Endodermal cell (in vitro differentiated cells): ENCODE measurements around the gene SUCLG2. TPM values are rescaled to one million over a fixed set of nuclear protein-coding genes. Genes with fewer than 3 reads are reported as not detected.

Experiments used
- DNase-seq: peaks from one replicate; pipeline ENCODE4 v3.0.0-alpha.2; 2017
- H3K27ac ChIP-seq: 2 replicates; pipeline ENCODE4 v1.5.1; 2013; ENCODE audit warnings: mild to moderate bottlenecking, low read depth, low read length, moderate library complexity
- H3K27me3 ChIP-seq: 2 replicates; pipeline ENCODE4 v1.6.1; 2013; ENCODE audit warnings: mild to moderate bottlenecking, low read length, moderate library complexity; ENCODE audit not compliant: insufficient read depth, control insufficient read depth, poor library complexity, severe bottlenecking
- H3K36me3 ChIP-seq: 2 replicates; pipeline ENCODE4 v1.7.0; 2013; ENCODE audit warnings: mild to moderate bottlenecking, low read length, moderate library complexity; ENCODE audit not compliant: control insufficient read depth, insufficient read depth
- H3K4me1 ChIP-seq: one replicate; pipeline ENCODE4 v1.7.0; 2013; ENCODE audit warnings: low read length; ENCODE audit not compliant: control insufficient read depth, insufficient read depth
- H3K4me3 ChIP-seq: 2 replicates; pipeline ENCODE4 v1.5.1; 2013; ENCODE audit warnings: mild to moderate bottlenecking, low read length, moderate library complexity
- H3K9ac ChIP-seq: 2 replicates; pipeline ENCODE4 v1.6.1; 2013; ENCODE audit warnings: mild to moderate bottlenecking, low read length, moderate library complexity; ENCODE audit not compliant: poor library complexity, severe bottlenecking; ENCODE audit errors: extremely low read depth
- H3K9me3 ChIP-seq: 2 replicates; pipeline ENCODE4 v1.6.1; 2013; ENCODE audit warnings: mild to moderate bottlenecking, low read length, moderate library complexity; ENCODE audit not compliant: control insufficient read depth
- H3K27ac Mint-ChIP-seq: 2 replicates; pipeline ENCODE4 v1.8.0; 2020; ENCODE audit warnings: mixed read lengths
- H3K27me3 Mint-ChIP-seq: 2 replicates; pipeline ENCODE4 v1.8.0; 2021; ENCODE audit warnings: mild to moderate bottlenecking, mixed read lengths; ENCODE audit not compliant: insufficient read depth
- H3K36me3 Mint-ChIP-seq: 2 replicates; pipeline ENCODE4 v1.8.0; 2020; ENCODE audit warnings: low read depth, mixed read lengths
- H3K4me1 Mint-ChIP-seq: 2 replicates; pipeline ENCODE4 v1.8.0; 2020; ENCODE audit warnings: mixed read lengths
- H3K4me3 Mint-ChIP-seq: 2 replicates; pipeline ENCODE4 v1.8.0; 2020; ENCODE audit warnings: mild to moderate bottlenecking, moderate library complexity, mixed read lengths
- H3K9me3 Mint-ChIP-seq: 2 replicates; pipeline ENCODE4 v1.8.0; 2020; ENCODE audit warnings: mild to moderate bottlenecking, mixed read lengths
- CTCF ChIP-seq: fragments of 200-600 bp; sonication (generic); conservative IDR thresholded peaks from 2 replicates; pipeline ENCODE4 v1.5.0; 2021; ENCODE audit warnings: antibody characterized with exemption, mild to moderate bottlenecking
- WGBS, 2 experiments: methylation state at CpG; one replicate each; pipeline versions ENCODE4 v1.1.5 to v1.1.7; 2013; ENCODE audit warnings: missing lambda C conversion rate in 2 of 2, mixed read lengths in 1 of 2; ENCODE audit not compliant: insufficient coverage in 1 of 2, insufficient read length in 1 of 2; 5-methylcytosine and 5-hydroxymethylcytosine counted together
- total RNA-seq, 2 donors: library from RNA; stranded (reverse); fragmentation: NEBNext Ultra II Directional in 1 of 2; extraction: Animal tissue kit (Norgen Biotek cat#: 25700) in 1 of 2; gene quantifications; 2 replicates in 1 of 2; 3 replicates in 1 of 2; pipeline ENCODE4 v1.2.1, GENCODE V29; 2021

Gene SUCLG2
- total RNA-seq, 2 donors from 2014 or later, result 42.4 to 57.3 TPM

GRCh38 chr3:67689806-67690205, 35.4 kb upstream of the SUCLG2 start:
- peaks cover 3% of the 10 kb centered on the region for H3K9me3 Mint-ChIP-seq
- H3K4me1 Mint-ChIP-seq, result peaks cover 14% of the 10 kb centered on the region
- no peaks in the 10 kb centered on the region for H3K36me3 Mint-ChIP-seq
- no peak overlapping the region for H3K27ac ChIP-seq
- no peaks in the 10 kb centered on the region for H3K27me3 ChIP-seq
- no peak overlapping the region for H3K4me3 Mint-ChIP-seq
- no peaks in the 10 kb centered on the region for H3K9me3 ChIP-seq
- H3K27ac Mint-ChIP-seq, result no peak overlapping the region
- no peaks in the 10 kb centered on the region for H3K36me3 ChIP-seq
- WGBS, 2 experiments, result 96 to 100% methylated on average over 1 of the region's 1 CpG
- DNase-seq, result no peak
- no peak for TF ChIP-seq CTCF
- no peak overlapping the region for H3K4me3 ChIP-seq
- no peak overlapping the region for H3K9ac ChIP-seq
- no peaks in the 10 kb centered on the region for H3K4me1 ChIP-seq
- H3K27me3 Mint-ChIP-seq, result no peaks in the 10 kb centered on the region

GRCh38 chr3:67688231-67688630, 33.8 kb upstream of the SUCLG2 start:
- Histone ChIP-seq H3K27ac (no peak overlapping the region), H3K4me1 (no peaks in the 10 kb centered on the region), H3K36me3 (no peaks in the 10 kb centered on the region), H3K9me3 (no peaks in the 10 kb centered on the region), H3K9ac (no peak overlapping the region), H3K27me3 (no peaks in the 10 kb centered on the region), H3K4me3 (no peak overlapping the region)
- no peak overlapping the region for H3K4me3 Mint-ChIP-seq
- TF ChIP-seq CTCF, result no peak
- H3K27ac Mint-ChIP-seq, result no peak overlapping the region
- H3K4me1 Mint-ChIP-seq, result peaks cover 14% of the 10 kb centered on the region
- WGBS, 2 experiments, result 100% methylated on average over 1 to 2 of the region's 2 CpGs
- no peaks in the 10 kb centered on the region for H3K9me3 Mint-ChIP-seq
- DNase-seq, result no peak
- no peaks in the 10 kb centered on the region for H3K27me3 Mint-ChIP-seq
- H3K36me3 Mint-ChIP-seq, result no peaks in the 10 kb centered on the region

GRCh38 chr3:67686069-67686468, 31.7 kb upstream of the SUCLG2 start:
- Mint-ChIP-seq H3K4me3 (no peak overlapping the region), H3K9me3 (no peaks in the 10 kb centered on the region), H3K36me3 (no peaks in the 10 kb centered on the region), H3K27ac (no peak overlapping the region), H3K4me1 (no peaks in the 10 kb centered on the region), H3K27me3 (no peaks in the 10 kb centered on the region)
- Histone ChIP-seq H3K27ac (no peak overlapping the region), H3K27me3 (no peaks in the 10 kb centered on the region), H3K4me1 (no peaks in the 10 kb centered on the region), H3K9me3 (no peaks in the 10 kb centered on the region), H3K9ac (no peak overlapping the region), H3K4me3 (no peak overlapping the region), H3K36me3 (no peaks in the 10 kb centered on the region)
- 92 to 97% methylated on average over 6 to 8 of the region's 8 CpGs for WGBS, 2 experiments
- no peak for TF ChIP-seq CTCF
- no peak for DNase-seq
